MCF 10A (cell line): ENCODE measurements around the gene WDFY3. TPM values are rescaled to one million over a fixed set of nuclear protein-coding genes. Genes with fewer than 3 reads are reported as not detected.

ENCODE experiments used
- BruUV-seq: library from RNA; stranded (reverse); fragments of 400-500 nt; replicated peaks from 2 replicates; lab custom pipeline; 2021; lab: Mats Ljungman, UMichigan
- CTCF ChIA-PET: fragments of 300-600 bp; sonication (Branson Sonifier 250); formaldehyde crosslinking; extraction: SDS; loops from one replicate; lab custom pipeline; 2021; ENCODE audit warnings: antibody characterized with exemption, inconsistent platforms; lab: Yijun Ruan, JAX
- POLR2A ChIA-PET: fragments of 300-600, 350-650 bp; sonication (Branson Sonifier 250); formaldehyde crosslinking; extraction: SDS; loops from one replicate; lab custom pipeline; 2020; ENCODE audit warnings: antibody characterized with exemption, inconsistent platforms; lab: Yijun Ruan, JAX
- DNase-seq: peaks from one replicate; pipeline ENCODE4 v3.0.0-alpha.2; 2018; ENCODE audit not compliant: unreplicated experiment
- H3K27ac Mint-ChIP-seq: one replicate; pipeline ENCODE4 v1.8.0; 2022; ENCODE audit warnings: mild to moderate bottlenecking, low read depth, mixed read lengths; ENCODE audit not compliant: unreplicated experiment
- H3K27me3 Mint-ChIP-seq: one replicate; pipeline ENCODE4 v1.8.0; 2022; ENCODE audit warnings: mixed read lengths; ENCODE audit not compliant: insufficient read depth, unreplicated experiment
- H3K36me3 Mint-ChIP-seq: one replicate; pipeline ENCODE4 v1.8.0; 2022; ENCODE audit warnings: mild to moderate bottlenecking, moderate library complexity, mixed read lengths; ENCODE audit not compliant: insufficient read depth, unreplicated experiment
- H3K4me1 Mint-ChIP-seq: one replicate; pipeline ENCODE4 v1.8.0; 2022; ENCODE audit warnings: mixed read lengths; ENCODE audit not compliant: insufficient read depth, unreplicated experiment
- H3K4me3 Mint-ChIP-seq: one replicate; pipeline ENCODE4 v1.8.0; 2022; ENCODE audit warnings: mild to moderate bottlenecking, moderate library complexity, mixed read lengths; ENCODE audit not compliant: unreplicated experiment
- H3K9me3 Mint-ChIP-seq: one replicate; pipeline ENCODE4 v1.8.0; 2022; ENCODE audit warnings: mixed read lengths; ENCODE audit not compliant: unreplicated experiment
- intact Hi-C: fragments of 100-400 bp; cut with micrococcal nuclease; formaldehyde crosslinking; loops from 2 replicates; pipeline ENCODE4 v1.14.1; 2022
- total RNA-seq: library from RNA; stranded (reverse); gene quantifications from 2 replicates; pipeline ENCODE4 v1.2.3, GENCODE V29; 2022
- TF ChIP-seq, protein P1 (sequence below): fragments of 200-600 bp; IDR thresholded peaks from one replicate; pipeline ENCODE4 v1.8.0; 2022; ENCODE audit warnings: antibody characterized with exemption, mild to moderate bottlenecking; ENCODE audit not compliant: unreplicated experiment

WDFY3 gene
- total RNA-seq, 1 experiment from 2014 or later = 90.7 TPM

DNA sequence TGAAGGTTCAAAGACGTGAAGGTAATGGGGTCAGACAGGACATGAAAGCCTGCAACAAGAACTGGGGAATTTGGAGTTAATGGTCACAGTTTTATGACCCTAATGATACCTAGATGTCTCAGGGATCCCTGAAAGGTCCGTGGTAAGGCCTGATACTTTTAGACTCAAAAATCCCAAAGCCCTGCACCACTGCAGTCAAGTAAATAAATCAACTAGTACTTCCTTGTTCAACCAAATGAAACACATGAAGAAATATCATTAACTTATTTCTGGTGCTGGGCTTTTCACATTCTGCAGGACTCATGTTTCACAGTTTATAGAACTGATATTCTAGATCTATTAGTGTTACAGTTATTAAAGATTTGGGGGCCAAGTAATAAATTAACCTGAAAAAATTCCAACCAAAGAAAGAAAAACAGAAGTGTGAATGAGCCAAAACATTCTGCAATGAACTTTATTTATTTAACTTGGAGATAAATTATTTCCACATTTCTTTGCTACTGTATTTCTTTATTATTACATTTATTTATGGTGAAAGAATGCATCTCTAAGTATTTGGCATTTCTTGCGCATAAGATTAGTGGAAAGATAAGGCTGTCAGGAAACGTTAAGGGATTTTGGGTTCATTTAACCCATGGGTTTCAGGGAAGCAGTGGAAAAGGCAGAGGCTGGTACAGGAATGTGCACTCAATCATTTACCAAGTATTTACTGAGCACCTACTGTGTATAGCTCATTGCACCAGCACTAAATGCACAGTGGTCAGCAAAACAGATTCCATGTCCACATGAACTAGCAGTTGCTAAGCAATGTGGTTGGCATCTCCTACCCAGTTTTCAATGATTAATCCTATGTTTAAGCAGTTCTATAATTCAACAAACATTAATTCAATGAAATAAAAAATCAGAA, 8.7 kb downstream of the WDFY3 start:
- POLR2A ChIA-PET = interaction anchor here (1.4 kb wide), 1 partner anchor 9 kb away, joined by 8 read pairs; the partner anchor contains the start of gene WDFY3
- CTCF ChIA-PET = interaction anchor here (0.7 to 1.4 kb wide), 2 partner anchors 13 to 127 kb away, joined by 3 to 5 read pairs; no protein-coding TSS in a partner anchor
- BruUV-seq = no TSS peak

GRCh38 chr4:84956014-84956413, 10.5 kb downstream of the WDFY3 start:
- CTCF ChIA-PET = interaction anchor here (0.6 to 1.2 kb wide), 5 partner anchors 10 to 377 kb away, joined by 3 to 6 read pairs (median 3); partner anchors contain the start of gene WDFY3
- no peak overlapping the region for H3K4me3 Mint-ChIP-seq
- intact Hi-C loops = no loop called here
- H3K27me3 Mint-ChIP-seq = no peaks in the 10 kb centered on the region
- TF ChIP-seq, protein P1, sequence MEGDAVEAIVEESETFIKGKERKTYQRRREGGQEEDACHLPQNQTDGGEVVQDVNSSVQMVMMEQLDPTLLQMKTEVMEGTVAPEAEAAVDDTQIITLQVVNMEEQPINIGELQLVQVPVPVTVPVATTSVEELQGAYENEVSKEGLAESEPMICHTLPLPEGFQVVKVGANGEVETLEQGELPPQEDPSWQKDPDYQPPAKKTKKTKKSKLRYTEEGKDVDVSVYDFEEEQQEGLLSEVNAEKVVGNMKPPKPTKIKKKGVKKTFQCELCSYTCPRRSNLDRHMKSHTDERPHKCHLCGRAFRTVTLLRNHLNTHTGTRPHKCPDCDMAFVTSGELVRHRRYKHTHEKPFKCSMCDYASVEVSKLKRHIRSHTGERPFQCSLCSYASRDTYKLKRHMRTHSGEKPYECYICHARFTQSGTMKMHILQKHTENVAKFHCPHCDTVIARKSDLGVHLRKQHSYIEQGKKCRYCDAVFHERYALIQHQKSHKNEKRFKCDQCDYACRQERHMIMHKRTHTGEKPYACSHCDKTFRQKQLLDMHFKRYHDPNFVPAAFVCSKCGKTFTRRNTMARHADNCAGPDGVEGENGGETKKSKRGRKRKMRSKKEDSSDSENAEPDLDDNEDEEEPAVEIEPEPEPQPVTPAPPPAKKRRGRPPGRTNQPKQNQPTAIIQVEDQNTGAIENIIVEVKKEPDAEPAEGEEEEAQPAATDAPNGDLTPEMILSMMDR = no peak
- H3K36me3 Mint-ChIP-seq = no peaks in the 10 kb centered on the region
- peak overlapping the region; percentile 57 for H3K27ac Mint-ChIP-seq
- BruUV-seq = no TSS peak
- DNase-seq = no peak
- POLR2A ChIA-PET = interaction anchor here (0.8 to 3.7 kb wide), 2 partner anchors 10 to 69 kb away, joined by 6 to 29 read pairs; partner anchors contain the start of gene WDFY3
- no peaks in the 10 kb centered on the region for H3K9me3 Mint-ChIP-seq
- peaks cover 38% of the 10 kb centered on the region for H3K4me1 Mint-ChIP-seq

More for the DNA sequence above, 8.7 kb downstream of the WDFY3 start:
- Mint-ChIP-seq H3K36me3 (peaks cover 9% of the 10 kb centered on the region), H3K27ac (no peak overlapping the region), H3K4me3 (no peak overlapping the region), H3K9me3 (no peaks in the 10 kb centered on the region), H3K27me3 (no peaks in the 10 kb centered on the region), H3K4me1 (peaks cover 26% of the 10 kb centered on the region)
- intact Hi-C loops = no loop called here
- no peak for DNase-seq
- TF ChIP-seq, protein P1 = no peak

- Mint-ChIP-seq H3K27ac (peak overlapping the region; percentile 49), H3K9me3 (no peaks in the 10 kb centered on the region), H3K36me3 (no peaks in the 10 kb centered on the region), H3K4me3 (no peak overlapping the region), H3K4me1 (peaks cover 38% of the 10 kb centered on the region), H3K27me3 (no peaks in the 10 kb centered on the region)
- intact Hi-C loops = no loop called here
- CTCF ChIA-PET = interaction anchor here (1.2 kb wide), 2 partner anchors 8 to 207 kb away, joined by 3 read pairs; no protein-coding TSS in a partner anchor
- no TSS peak for BruUV-seq
- TF ChIP-seq, protein P1 = no peak
- no peak for DNase-seq
- POLR2A ChIA-PET = interaction anchor here (1.1 to 3.7 kb wide), 2 partner anchors 11 to 33 kb away, joined by 6 to 29 read pairs; partner anchors contain the start of gene WDFY3
These were observed 11.4 kb downstream of the WDFY3 start for GRCh38 chr4:84954982-84955567.
